Measurements from ENCODE around the gene ZCCHC4.

Gene ZCCHC4

GRCh38 chr4:25312496-25313200 is at the start of gene ZCCHC4:
TSS of gene ZCCHC4 (plus strand) at chr4:25312774. CDS start at chr4:25312810, 36 bp downstream.
- in situ Hi-C loops (cut with HindIII; ENCODE audit: low sequenced_read_pairs): no loop called here

GRCh38 chr4:25271866-25272265 is 40.7 kb upstream of the ZCCHC4 start:
- in situ Hi-C loops (cut with HindIII; ENCODE audit: low sequenced_read_pairs): no loop called here

GRCh38 chr4:25280210-25280609 is 32.4 kb upstream of the ZCCHC4 start:
- in situ Hi-C loops (cut with HindIII; ENCODE audit: low sequenced_read_pairs): no loop called here

- in situ Hi-C loops (cut with HindIII; ENCODE audit: low sequenced_read_pairs): no loop called here
These were observed 28.6 kb upstream of the ZCCHC4 start for GRCh38 chr4:25283948-25284347.

- in situ Hi-C loops (cut with HindIII; ENCODE audit: low sequenced_read_pairs): no loop called here
These were observed 28.1 kb upstream of the ZCCHC4 start for GRCh38 chr4:25284466-25284865.

- in situ Hi-C loops (cut with HindIII; ENCODE audit: low sequenced_read_pairs): no loop called here
These were observed 22.0 kb upstream of the ZCCHC4 start for GRCh38 chr4:25290490-25291067.

- in situ Hi-C loops (cut with HindIII; ENCODE audit: low sequenced_read_pairs): no loop called here
These were observed 21.3 kb upstream of the ZCCHC4 start for GRCh38 chr4:25291158-25291733.

- in situ Hi-C loops (cut with HindIII; ENCODE audit: low sequenced_read_pairs): no loop called here
These were observed 14.9 kb upstream of the ZCCHC4 start for GRCh38 chr4:25297528-25298242.

GRCh38 chr4:25299476-25300203 is 12.9 kb upstream of the ZCCHC4 start:
- in situ Hi-C loops (cut with HindIII; ENCODE audit: low sequenced_read_pairs): no loop called here

- in situ Hi-C loops (cut with HindIII; ENCODE audit: low sequenced_read_pairs): no loop called here
These were observed 11.1 kb upstream of the ZCCHC4 start for GRCh38 chr4:25301471-25301870.

- in situ Hi-C loops (cut with HindIII; ENCODE audit: low sequenced_read_pairs): no loop called here
These were observed 9.9 kb upstream of the ZCCHC4 start for GRCh38 chr4:25302626-25303025.

GRCh38 chr4:25303578-25303977 is 9.0 kb upstream of the ZCCHC4 start:
- in situ Hi-C loops (cut with HindIII; ENCODE audit: low sequenced_read_pairs): no loop called here

- in situ Hi-C loops (cut with HindIII; ENCODE audit: low sequenced_read_pairs): no loop called here
These were observed 6.0 kb upstream of the ZCCHC4 start for GRCh38 chr4:25306518-25307057.

GRCh38 chr4:25307596-25307995 is 5.0 kb upstream of the ZCCHC4 start:
- in situ Hi-C loops (cut with HindIII; ENCODE audit: low sequenced_read_pairs): no loop called here

- in situ Hi-C loops (cut with HindIII; ENCODE audit: low sequenced_read_pairs): no loop called here
These were observed 4.3 kb upstream of the ZCCHC4 start for GRCh38 chr4:25308306-25308705.

GRCh38 chr4:25308761-25309160 is 3.8 kb upstream of the ZCCHC4 start:
- in situ Hi-C loops (cut with HindIII; ENCODE audit: low sequenced_read_pairs): no loop called here

GRCh38 chr4:25310066-25310802 is 2.3 kb upstream of the ZCCHC4 start:
- in situ Hi-C loops (cut with HindIII; ENCODE audit: low sequenced_read_pairs): no loop called here

- in situ Hi-C loops (cut with HindIII; ENCODE audit: low sequenced_read_pairs): no loop called here
These were observed 1.8 kb upstream of the ZCCHC4 start for GRCh38 chr4:25310803-25311166.

- in situ Hi-C loops (cut with HindIII; ENCODE audit: low sequenced_read_pairs): no loop called here
These were observed 774 bp downstream of the ZCCHC4 start for GRCh38 chr4:25313201-25313895.

- in situ Hi-C loops (cut with HindIII; ENCODE audit: low sequenced_read_pairs): no loop called here
These were observed 7.8 kb downstream of the ZCCHC4 start for GRCh38 chr4:25320336-25320735.

Measured in DLD1 (cell line).